GM12872 (cell line): ENCODE data around the gene STEAP1B.

ENCODE experiments used
- CTCF ChIP-seq: IDR thresholded peaks from 3 replicates; pipeline ENCODE4 v1.5.1; 2011; ENCODE audit warnings: low read depth, mild to moderate bottlenecking, low read length, moderate library complexity; ENCODE audit not compliant: insufficient read depth

STEAP1B gene

GRCh38 chr7:22429386-22429785, 70.6 kb downstream of the STEAP1B start:
- TF ChIP-seq CTCF = no peak

GRCh38 chr7:22427855-22428254, 72.1 kb downstream of the STEAP1B start:
- no peak for TF ChIP-seq CTCF

- TF ChIP-seq CTCF = no peak
These were observed 72.9 kb downstream of the STEAP1B start for GRCh38 chr7:22427104-22427503.

- no peak for TF ChIP-seq CTCF
These were observed 73.4 kb downstream of the STEAP1B start for GRCh38 chr7:22426463-22427094.

- TF ChIP-seq CTCF = no peak
These were observed 74.6 kb downstream of the STEAP1B start for GRCh38 chr7:22425361-22425760.

- no peak for TF ChIP-seq CTCF
These were observed 77.0 kb downstream of the STEAP1B start for GRCh38 chr7:22422831-22423615.

- no peak for TF ChIP-seq CTCF
These were observed 78.9 kb downstream of the STEAP1B start for GRCh38 chr7:22420973-22421635.
